HEK293 (cell line): ENCODE results near the gene STAB2.

Experiments
- CTCF ChIA-PET: fragments of 350-600 bp; formaldehyde crosslinking; extraction: SDS; loops from one replicate; lab custom pipeline; 2021; ENCODE audit warnings: antibody characterized with exemption; lab: Yijun Ruan, JAX
- POLR2A ChIA-PET: fragments of 300-600 bp; formaldehyde crosslinking; extraction: SDS; loops from one replicate; lab custom pipeline; 2020; ENCODE audit warnings: antibody characterized with exemption, inconsistent platforms; lab: Yijun Ruan, JAX
- H3K27ac ChIP-seq: fragments of 200-500 bp; sonication (Bioruptor generic); 2 replicates; pipeline ENCODE4 v1.5.1; 2014; ENCODE audit warnings: low read depth, low read length, control low read depth, inconsistent platforms; ENCODE audit errors: extremely low read depth
- H3K36me3 ChIP-seq, 2 experiments: fragments of 200-500 bp in 1 of 2; sonication (Bioruptor generic) in 1 of 2; 1 replicate in 1 of 2; 2 replicates in 1 of 2; pipeline ENCODE4 v1.5.1; 2014 to 2017; ENCODE audit warnings: inconsistent platforms in 2 of 2, low read length in 2 of 2; ENCODE audit not compliant: control insufficient read depth in 2 of 2, insufficient read depth in 1 of 2
- H3K4me1 ChIP-seq: fragments of 200-500 bp; sonication (Bioruptor generic); 2 replicates; pipeline ENCODE4 v1.5.1; 2014; ENCODE audit warnings: mild to moderate bottlenecking, low read length, inconsistent platforms; ENCODE audit not compliant: control insufficient read depth, insufficient read depth
- H3K4me3 ChIP-seq: 2 replicates; pipeline ENCODE4 v1.5.1; 2011; ENCODE audit warnings: low read depth, mild to moderate bottlenecking, control low read depth, low read length, moderate library complexity
- H3K9me3 ChIP-seq: fragments of 200-500 bp; sonication (Bioruptor generic); 2 replicates; pipeline ENCODE4 v1.5.1; 2014; ENCODE audit warnings: low read depth, low read length, inconsistent platforms; ENCODE audit not compliant: control insufficient read depth, insufficient read depth
- HOXC10 ChIP-seq: sonication (generic); formaldehyde crosslinking; IDR thresholded peaks from 2 replicates; pipeline ENCODE4 v1.8.1; 2023; ENCODE audit warnings: mild to moderate bottlenecking, missing genetic modification reagents
- INSM2 ChIP-seq: fragments of 450-650 bp; formaldehyde crosslinking; IDR thresholded peaks from 2 replicates; pipeline ENCODE4 v1.5.1; 2016; ENCODE audit warnings: missing biosample characterization, missing genetic modification characterization
- PATZ1 ChIP-seq: fragments of 450-650 bp; formaldehyde crosslinking; IDR thresholded peaks from 2 replicates; pipeline ENCODE4 v1.5.1; 2016; ENCODE audit warnings: missing biosample characterization, missing genetic modification characterization
- PRDM10 ChIP-seq: fragments of 450-650 bp; formaldehyde crosslinking; IDR thresholded peaks from 2 replicates; pipeline ENCODE4 v1.5.1; 2016; ENCODE audit warnings: missing biosample characterization, missing genetic modification characterization
- WT1 ChIP-seq: fragments of 450-650 bp; formaldehyde crosslinking; IDR thresholded peaks from 2 replicates; pipeline ENCODE4 v1.5.1; 2016; ENCODE audit warnings: missing biosample characterization, missing genetic modification characterization
- YY1 ChIP-seq: fragments of 450-650 bp; formaldehyde crosslinking; IDR thresholded peaks from 2 replicates; pipeline ENCODE4 v1.5.1; 2018; ENCODE audit warnings: missing biosample characterization, missing genetic modification characterization
- ZEB2 ChIP-seq: fragments of 450-650 bp; formaldehyde crosslinking; IDR thresholded peaks from 2 replicates; pipeline ENCODE4 v1.5.1; 2016; ENCODE audit warnings: missing biosample characterization, missing genetic modification characterization
- ZNF16 ChIP-seq: fragments of 450-650 bp; formaldehyde crosslinking; IDR thresholded peaks from 2 replicates; pipeline ENCODE4 v1.5.1; 2016; ENCODE audit warnings: low read depth, missing biosample characterization, missing genetic modification characterization
- ZNF19 ChIP-seq: fragments of 450-650 bp; formaldehyde crosslinking; IDR thresholded peaks from 2 replicates; pipeline ENCODE4; 2016; ENCODE audit warnings: missing biosample characterization, missing genetic modification characterization, low read depth
- ZNF221 ChIP-seq: fragments of 450-650 bp; formaldehyde crosslinking; IDR thresholded peaks from 2 replicates; pipeline ENCODE4 v1.5.1; 2017; ENCODE audit warnings: missing biosample characterization, missing genetic modification characterization, borderline replicate concordance
- ZNF280D ChIP-seq: fragments of 450-650 bp; formaldehyde crosslinking; IDR thresholded peaks from 2 replicates; pipeline ENCODE4 v1.5.1; 2016; ENCODE audit warnings: missing biosample characterization, missing genetic modification characterization
- ZNF335 ChIP-seq: fragments of 450-650 bp; formaldehyde crosslinking; conservative IDR thresholded peaks from 2 replicates; pipeline ENCODE4 v1.5.1; 2016; ENCODE audit warnings: missing biosample characterization, missing genetic modification characterization
- ZNF391 ChIP-seq: fragments of 450-650 bp; formaldehyde crosslinking; IDR thresholded peaks from 2 replicates; pipeline ENCODE4 v1.5.1; 2016; ENCODE audit warnings: low read depth, missing biosample characterization, missing genetic modification characterization, borderline replicate concordance
- ZNF639 ChIP-seq: fragments of 450-650 bp; formaldehyde crosslinking; IDR thresholded peaks from 2 replicates; pipeline ENCODE4 v1.5.1; 2016; ENCODE audit warnings: missing biosample characterization, missing genetic modification characterization
- ZNF654 ChIP-seq: fragments of 450-650 bp; formaldehyde crosslinking; IDR thresholded peaks from 2 replicates; pipeline ENCODE4 v1.5.1; 2016; ENCODE audit warnings: low read depth, missing biosample characterization, missing genetic modification characterization
- ZNF664 ChIP-seq: fragments of 450-650 bp; formaldehyde crosslinking; IDR thresholded peaks from 2 replicates; pipeline ENCODE4 v1.5.1; 2016; ENCODE audit warnings: missing biosample characterization, missing genetic modification characterization
- ZNF837 ChIP-seq: fragments of 450-650 bp; formaldehyde crosslinking; IDR thresholded peaks from 2 replicates; pipeline ENCODE4 v1.5.1; 2016; ENCODE audit warnings: missing biosample characterization, missing genetic modification characterization

The STAB2 gene

GRCh38 chr12:103671367-103671766 lies 84.3 kb downstream of the STAB2 start (continued):
- no peak for TF ChIP-seq ZNF335 (tag by site-specific recombination)
- TF ChIP-seq, all 188 proteins: peak for 0

- H3K4me1 ChIP-seq: no peaks in the 10 kb centered on the region
- H3K9me3 ChIP-seq: no peaks in the 10 kb centered on the region
- ChIA-PET CTCF (interaction anchor here (0.6 kb wide), 1 partner anchor 740 kb away, joined by 4 read pairs; no protein-coding TSS in a partner anchor), POLR2A (no interaction called here)
- TF ChIP-seq YY1 (no peak), ZEB2 (no peak)
- H3K27ac ChIP-seq: no peak overlapping the region
- H3K36me3 ChIP-seq: no peaks in the 10 kb centered on the region
- H3K4me3 ChIP-seq: no peak overlapping the region
Observed at GRCh38 chr12:103672401-103673119, 85.5 kb downstream of the STAB2 start.

- TF ChIP-seq PATZ1 (tag by site-specific recombination) (no peak), ZNF837 (tag by site-specific recombination) (no peak), ZNF391 (tag by site-specific recombination) (no peak), WT1 (tag by site-specific recombination) (no peak), PRDM10 (no peak), ZNF664 (tag by site-specific recombination) (no peak), ZNF221 (tag by site-specific recombination) (no peak), ZNF639 (tag by site-specific recombination) (no peak), INSM2 (tag by site-specific recombination) (no peak), ZNF16 (tag by site-specific recombination) (no peak), ZNF280D (no peak), HOXC10 (CRISPR knock-in tag) (no peak), ZNF654 (tag by site-specific recombination) (no peak), ZNF19 (no peak)
- CTCF ChIA-PET: no interaction called here
- Histone ChIP-seq H3K4me3 (no peak overlapping the region), H3K9me3 (no peaks in the 10 kb centered on the region), H3K36me3 (no peaks in the 10 kb centered on the region), H3K27ac (no peak overlapping the region), H3K4me1 (no peaks in the 10 kb centered on the region)
- POLR2A ChIA-PET: no interaction called here
Observed at GRCh38 chr12:103673487-103673886, 86.4 kb downstream of the STAB2 start.
